ENCODE data around the gene APOA1.
A peak's percentile ranks its signal among the peaks of the same experiment; 100 is the strongest.
"Not testable (repeated sequence)": the region's sequence is repeated elsewhere in the genome, so short reads cannot be mapped to it uniquely, and the experiment has no call there.

APOA1 gene

GRCh38 chr11:116857936-116858335 is 20.5 kb upstream of the APOA1 start:
- DNase-seq (ENCODE audit: low read depth in 2 of 2) = no peak

DNA sequence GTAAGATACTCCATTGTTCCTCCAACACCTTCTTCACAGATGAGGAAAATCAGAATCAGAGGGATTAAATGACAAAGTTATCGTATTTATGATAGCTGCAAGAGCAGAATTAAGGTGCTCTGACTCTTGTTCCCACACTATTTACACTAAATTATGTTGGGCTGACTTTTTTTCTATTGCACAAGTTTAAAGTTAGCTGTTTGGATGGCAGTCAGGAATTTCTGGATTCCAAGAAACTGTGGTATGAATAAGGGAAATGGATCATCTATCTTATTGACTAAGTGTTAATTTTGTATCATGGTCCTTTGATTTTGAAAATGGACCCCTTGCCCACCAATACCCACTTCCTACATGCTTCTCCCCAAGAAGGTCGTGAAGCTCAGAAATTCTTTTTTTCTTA is 19.9 kb upstream of the APOA1 start:
- no peak for DNase-seq (ENCODE audit: low read depth in 2 of 2)

GRCh38 chr11:116856423-116856822 is 19.0 kb upstream of the APOA1 start:
- DNase-seq (ENCODE audit: low read depth in 2 of 2) = no peak

GRCh38 chr11:116855413-116855812 is 18.0 kb upstream of the APOA1 start:
- no peak for DNase-seq (ENCODE audit: low read depth in 2 of 2)

GRCh38 chr11:116853461-116854073 is 16.1 kb upstream of the APOA1 start:
- peak; percentile 50 to 55 for DNase-seq (ENCODE audit: low read depth in 2 of 2)

DNA sequence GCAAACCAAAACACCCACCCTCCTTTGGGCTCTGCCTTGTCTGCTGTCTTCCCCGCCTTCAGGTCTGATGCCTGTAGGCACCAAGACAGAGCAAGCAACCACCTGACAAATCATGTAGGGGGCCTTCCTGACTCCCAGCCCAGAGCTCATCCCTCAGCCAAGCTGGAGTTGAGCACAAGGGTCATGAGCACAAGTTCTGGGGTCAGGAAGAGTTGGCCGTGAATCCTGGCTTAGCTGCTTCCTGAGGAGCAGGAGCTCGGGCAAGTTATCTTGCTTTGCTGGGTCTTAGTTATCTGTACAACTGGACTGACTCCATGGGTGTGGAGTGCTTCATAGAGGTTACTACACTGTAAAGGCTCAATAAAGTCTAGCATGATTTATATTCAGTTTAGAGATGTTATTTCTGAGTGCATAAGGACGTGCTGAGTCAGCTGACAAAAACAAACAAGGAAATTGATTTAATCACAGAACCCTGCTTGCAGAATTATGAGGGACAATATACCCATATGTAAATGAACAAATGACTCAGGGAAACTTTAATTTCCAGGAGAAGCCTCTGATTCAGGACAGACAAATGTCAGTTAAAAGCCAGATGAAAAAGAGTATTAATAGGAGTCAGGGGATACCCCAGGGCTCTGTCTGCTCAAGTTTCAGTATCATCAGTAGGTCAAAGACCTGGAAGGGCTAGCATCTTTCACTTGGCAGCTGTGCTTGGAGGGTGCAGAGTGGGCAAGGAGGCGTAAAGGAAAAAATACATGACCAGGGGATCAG is 15.0 kb upstream of the APOA1 start:
- no peak for DNase-seq (ENCODE audit: low read depth in 2 of 2)

- DNase-seq (ENCODE audit: low read depth in 2 of 2) = no peak
These were observed 14.2 kb upstream of the APOA1 start for GRCh38 chr11:116851626-116852025.

DNA sequence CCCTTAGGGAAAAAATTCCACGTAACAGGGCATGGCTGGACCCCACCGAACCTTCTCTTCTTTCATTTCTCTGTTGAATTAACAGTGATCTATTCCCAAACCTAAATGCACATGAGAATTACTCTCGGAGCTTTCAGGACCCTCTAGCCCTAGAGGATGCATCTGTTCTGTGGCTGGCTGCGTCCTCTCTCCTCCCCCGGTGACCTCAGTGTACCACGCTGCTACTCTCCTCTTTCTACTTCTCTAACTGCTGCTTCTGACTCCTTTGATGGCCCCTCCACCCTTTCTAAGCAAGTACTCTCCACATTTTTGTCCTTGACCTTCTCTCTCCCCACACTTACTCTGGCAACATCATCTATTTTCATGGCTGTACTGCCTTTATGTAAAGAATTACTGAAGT is 12.1 kb upstream of the APOA1 start:
- DNase-seq (ENCODE audit: low read depth in 2 of 2) = no peak

DNA sequence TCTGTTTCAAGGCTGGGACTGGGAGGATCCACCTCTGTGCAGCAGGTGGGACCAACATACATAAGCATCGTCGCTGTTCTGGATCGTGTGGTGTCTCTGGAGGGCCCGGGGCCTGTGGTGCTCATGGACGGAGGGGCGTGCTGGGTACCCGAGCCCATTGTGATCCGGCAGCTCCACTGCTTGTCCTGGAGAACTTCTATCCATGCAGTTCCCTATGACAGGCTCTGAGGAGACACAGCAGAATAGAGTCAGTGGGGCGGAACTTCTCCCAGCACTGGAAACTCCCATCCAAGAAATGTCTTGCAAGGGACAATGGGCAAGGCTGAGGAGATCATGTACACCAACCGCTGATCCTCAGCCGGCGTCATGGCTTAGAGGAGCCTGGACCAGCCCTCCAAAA is 11.6 kb upstream of the APOA1 start:
- DNase-seq (ENCODE audit: low read depth in 2 of 2) = no peak

- no peak for DNase-seq (ENCODE audit: low read depth in 2 of 2)
These were observed 10.2 kb upstream of the APOA1 start for GRCh38 chr11:116847612-116848011.

- no peak for DNase-seq (ENCODE audit: low read depth in 2 of 2)
These were observed 7.3 kb upstream of the APOA1 start for GRCh38 chr11:116844722-116845121.

DNA sequence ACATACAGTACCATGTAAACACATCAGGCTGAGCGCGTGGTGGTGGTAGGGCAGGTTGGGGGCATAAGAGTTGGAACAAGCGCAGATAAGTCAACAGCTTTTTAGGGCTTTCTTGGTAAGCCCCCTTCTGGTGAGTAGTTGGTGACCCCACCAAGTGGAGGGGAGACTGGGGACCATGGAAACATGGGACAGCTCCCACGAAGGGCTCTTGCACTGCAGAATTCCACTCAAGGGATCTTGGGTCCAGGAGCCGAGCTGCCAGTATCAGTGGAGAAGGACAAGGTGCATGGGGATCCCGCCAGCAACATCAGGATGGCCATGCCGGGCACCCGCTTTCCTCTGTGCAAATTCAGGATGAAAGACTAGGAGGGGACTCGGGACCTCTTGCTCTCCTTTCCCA is 6.2 kb upstream of the APOA1 start:
- DNase-seq (ENCODE audit: low read depth in 2 of 2) = no peak

DNA sequence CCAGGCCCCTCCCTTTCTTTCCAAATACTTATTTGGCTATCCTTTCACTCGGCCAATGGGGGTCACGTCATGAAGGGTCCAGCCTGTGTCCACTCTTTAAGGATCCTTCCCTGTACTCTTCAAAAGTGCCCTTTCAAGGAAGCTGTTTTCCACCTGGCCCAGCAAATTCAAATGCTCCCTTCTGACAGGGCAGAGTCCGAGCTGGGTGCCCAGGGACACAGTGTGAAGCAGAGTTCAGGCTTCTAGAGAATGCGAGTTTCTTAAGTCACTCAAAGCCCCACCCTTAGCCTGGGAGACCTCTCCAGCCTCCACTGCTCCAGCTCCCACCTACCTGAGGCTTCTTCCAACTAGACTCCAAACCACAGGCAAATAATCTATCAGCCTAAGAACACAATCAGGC is 5.5 kb upstream of the APOA1 start:
- DNase-seq (ENCODE audit: low read depth in 2 of 2) = no peak

GRCh38 chr11:116842117-116842516 is 4.7 kb upstream of the APOA1 start:
- DNase-seq (ENCODE audit: low read depth in 2 of 2) = no peak

DNA sequence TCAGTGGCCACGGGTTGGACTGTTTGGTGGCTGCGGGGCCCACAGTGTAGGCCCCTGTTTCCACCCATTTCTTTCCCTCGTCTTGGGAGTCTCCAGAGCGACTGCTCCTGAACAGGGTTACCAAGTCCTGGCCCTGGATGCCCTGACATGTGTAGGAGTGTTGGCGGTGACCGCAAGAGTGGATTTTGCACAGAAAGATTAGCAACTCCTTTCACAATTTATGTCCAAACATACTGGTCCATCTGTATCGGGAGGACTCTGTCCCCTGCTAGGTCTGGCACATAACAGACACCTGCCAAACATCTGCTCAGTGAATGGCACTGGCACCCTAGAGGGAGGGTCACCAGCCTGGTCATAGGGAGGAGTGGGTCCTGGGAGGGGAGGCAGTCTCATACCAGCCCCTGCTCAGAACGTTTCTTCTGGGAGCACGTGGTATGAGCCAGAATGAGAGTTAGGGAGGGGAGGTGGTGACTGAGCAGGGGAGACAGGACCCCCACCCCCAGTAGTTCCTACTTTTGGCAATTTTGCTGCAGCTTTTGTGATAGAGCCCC is 3.4 kb upstream of the APOA1 start:
- no peak for DNase-seq (ENCODE audit: low read depth in 2 of 2)

DNA sequence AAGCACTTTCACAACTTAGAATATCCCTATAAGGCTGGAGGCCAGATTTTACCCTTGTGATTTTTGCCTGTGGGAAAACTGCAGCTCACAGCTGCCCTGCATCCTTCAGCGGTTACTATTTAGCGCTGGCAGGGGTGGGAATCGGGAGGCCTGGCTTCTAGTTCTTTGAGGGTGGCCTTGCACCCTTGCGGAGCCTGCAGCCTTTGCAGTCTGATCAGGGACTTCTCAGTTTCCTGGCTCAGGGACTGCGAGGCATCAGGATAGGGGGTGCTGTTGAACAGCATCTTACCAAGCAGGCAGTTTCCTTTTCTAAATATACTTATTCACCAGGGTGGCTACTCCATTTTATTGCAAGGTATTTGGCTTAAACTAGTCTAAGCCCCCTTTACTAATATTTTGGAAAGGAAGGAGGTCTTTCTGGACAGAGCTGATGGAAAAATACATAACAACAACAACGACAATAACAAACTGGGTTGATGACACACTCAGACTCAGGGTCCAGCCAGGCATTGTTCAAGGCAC is 2.9 kb upstream of the APOA1 start:
- DNase-seq (ENCODE audit: low read depth in 2 of 2) = no peak

DNA sequence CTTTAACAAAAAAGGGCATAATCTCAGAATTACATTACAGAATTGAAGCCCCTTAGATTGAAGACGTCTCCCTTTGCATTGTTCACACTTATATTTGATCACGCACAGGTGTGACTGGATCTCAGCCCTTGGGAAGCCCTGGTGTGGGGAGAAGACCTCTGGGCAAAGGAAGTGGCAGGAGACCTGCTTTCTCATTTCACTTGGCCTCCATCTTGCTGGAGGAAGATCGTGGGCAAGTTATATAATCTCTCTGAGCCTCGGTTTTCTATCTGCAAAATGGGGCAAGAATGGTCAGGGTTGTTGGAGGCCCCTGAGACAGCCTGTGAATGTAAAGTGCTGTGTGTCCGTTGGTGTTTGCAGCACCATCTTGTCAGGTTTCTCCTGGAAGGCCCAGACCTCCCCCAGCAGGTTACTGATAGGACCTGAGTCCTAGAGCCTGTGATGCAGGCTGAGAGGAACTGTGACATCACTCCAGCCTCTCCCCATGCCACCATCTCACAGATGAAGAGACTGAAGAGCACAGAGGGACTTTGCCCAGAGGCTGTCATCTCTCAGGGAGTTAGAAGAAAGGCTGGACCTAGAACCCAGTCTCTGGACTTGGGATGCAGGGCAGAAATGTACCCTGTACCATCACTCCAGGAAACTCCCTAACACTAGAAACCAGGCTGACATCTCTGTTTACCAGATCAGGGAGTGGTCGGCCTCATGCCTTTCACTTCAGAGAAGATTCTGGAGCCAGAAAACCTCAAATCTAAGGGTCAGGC is 1.1 kb upstream of the APOA1 start:
- no peak for DNase-seq (ENCODE audit: low read depth in 2 of 2)

DNA sequence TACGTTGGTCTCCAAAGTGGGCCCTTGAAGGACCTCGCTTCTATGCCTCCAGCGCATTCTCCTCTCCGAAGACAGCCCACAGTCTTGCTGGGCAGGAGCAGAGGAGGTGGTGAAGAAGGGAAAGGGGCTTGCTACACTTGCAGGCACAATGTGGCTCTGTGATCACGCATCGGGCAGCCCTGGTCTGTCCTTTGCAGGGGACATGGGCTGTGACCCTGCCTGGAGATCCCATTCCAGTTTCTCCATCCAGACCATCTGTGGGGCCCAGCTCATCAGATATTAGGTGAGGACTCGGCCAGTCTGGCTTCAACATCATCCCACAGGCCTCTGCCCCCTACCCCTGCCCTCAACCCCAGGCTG is 810 bp downstream of the APOA1 start:
- DNase-seq (ENCODE audit: low read depth in 2 of 2) = no peak

GRCh38 chr11:116835791-116836631 is 1.4 kb downstream of the APOA1 start:
- DNase-seq (ENCODE audit: low read depth in 2 of 2) = peak; percentile 87

DNA sequence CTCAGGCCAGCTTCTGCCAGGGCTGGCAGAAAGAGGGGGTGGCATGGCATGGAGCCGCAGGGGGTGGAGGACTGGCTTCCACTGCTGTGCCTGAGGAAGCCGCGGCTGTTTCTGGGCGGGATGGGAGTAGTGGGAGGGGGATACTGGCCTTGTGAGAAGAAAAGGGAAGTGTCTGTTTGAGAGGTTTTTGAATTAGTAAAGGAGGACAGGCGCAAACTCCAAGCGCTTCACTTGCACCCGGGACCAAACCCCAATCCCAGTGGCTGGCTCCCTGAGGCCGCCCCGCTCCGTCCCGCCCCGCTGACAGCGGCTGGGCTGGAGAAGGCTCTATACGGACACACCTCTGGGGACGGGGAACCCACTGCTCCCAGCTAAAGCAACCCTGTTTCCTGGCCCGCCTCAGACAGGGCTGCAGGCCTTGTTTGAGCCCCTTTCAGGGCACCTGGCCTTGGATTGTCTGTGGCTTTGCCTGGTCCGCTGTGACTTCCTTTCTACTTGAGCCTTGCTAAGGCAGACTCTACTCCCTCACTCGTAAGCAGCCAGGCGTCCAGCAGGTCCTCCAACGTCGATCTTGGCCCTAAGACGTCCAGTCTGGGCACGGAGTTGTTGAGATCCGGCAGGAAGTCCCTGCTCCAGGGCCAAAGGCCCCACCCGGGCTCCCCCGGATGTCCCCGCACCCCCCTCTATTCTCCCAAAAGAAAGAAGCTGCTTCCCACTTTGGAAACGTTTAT is 2.2 kb downstream of the APOA1 start:
- DNase-seq (ENCODE audit: low read depth in 2 of 2) = no peak

DNA sequence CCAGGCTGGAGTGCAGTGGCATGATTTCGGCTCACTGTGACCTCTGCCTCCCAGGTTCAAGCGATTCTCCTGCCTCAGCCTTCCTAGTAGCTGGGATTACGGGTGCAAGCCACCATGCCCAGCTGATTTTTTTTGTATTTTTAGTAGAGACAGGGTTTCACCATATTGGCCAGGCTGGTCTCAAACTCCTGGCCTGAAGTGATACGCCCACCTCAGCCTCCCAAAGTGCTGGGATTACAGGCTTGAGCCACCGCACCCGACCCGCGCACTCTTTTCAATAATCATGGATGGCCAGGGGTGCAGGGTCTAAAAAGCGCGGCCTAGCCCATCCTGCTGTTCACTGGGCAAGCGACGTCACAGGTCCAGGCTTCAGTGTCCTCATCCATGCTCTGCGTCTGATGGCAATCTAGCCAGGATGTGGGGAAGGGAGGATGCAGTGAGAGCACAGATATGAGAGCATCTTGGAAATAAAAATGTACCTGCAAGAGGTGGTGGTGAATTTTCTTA is 2.8 kb downstream of the APOA1 start:
- DNase-seq (ENCODE audit: low read depth in 2 of 2) = not testable (repeated sequence)

Data from fibroblast of skin of left biceps (primary cell).